ENCODE results near the gene KDM4B. TPM values are rescaled to one million over a fixed set of nuclear protein-coding genes. Genes with fewer than 3 reads are reported as not detected.

Gene KDM4B
- total RNA-seq, 1 donor from 2014 or later, result 21.2 TPM

- Histone ChIP-seq H3K36me3 (ENCODE audit: control insufficient read depth, insufficient read depth, low read length) (no peaks in the 10 kb centered on the region), H3K4me3 (ENCODE audit: low read depth, low read length) (no peak overlapping the region), H3K27me3 (ENCODE audit: control insufficient read depth, insufficient read depth, low read length) (no peaks in the 10 kb centered on the region)
- no peak for TF ChIP-seq CTCF (IDR thresholded peaks at IDR 0.05; ENCODE audit: insufficient read depth, low read length, poor library complexity, severe bottlenecking)
- DNase-seq (ENCODE audit: low read depth), result no peak
Measured at GRCh38 chr19:5072115-5072514, 103.2 kb downstream of the KDM4B start.

- Histone ChIP-seq H3K4me3 (ENCODE audit: low read depth, low read length) (no peak overlapping the region), H3K36me3 (ENCODE audit: control insufficient read depth, insufficient read depth, low read length) (peaks cover 1% of the 10 kb centered on the region), H3K27me3 (ENCODE audit: control insufficient read depth, insufficient read depth, low read length) (no peaks in the 10 kb centered on the region)
- no peak for TF ChIP-seq CTCF (IDR thresholded peaks at IDR 0.05; ENCODE audit: insufficient read depth, low read length, poor library complexity, severe bottlenecking)
- no peak for DNase-seq (ENCODE audit: low read depth)
Measured at GRCh38 chr19:5073153-5073844, 104.4 kb downstream of the KDM4B start.

- no peak for DNase-seq (ENCODE audit: low read depth)
- TF ChIP-seq CTCF (IDR thresholded peaks at IDR 0.05; ENCODE audit: insufficient read depth, low read length, poor library complexity, severe bottlenecking), result no peak
- peaks cover 1% of the 10 kb centered on the region for H3K36me3 ChIP-seq (ENCODE audit: control insufficient read depth, insufficient read depth, low read length)
- H3K4me3 ChIP-seq (ENCODE audit: low read depth, low read length), result no peak overlapping the region
- H3K27me3 ChIP-seq (ENCODE audit: control insufficient read depth, insufficient read depth, low read length), result no peaks in the 10 kb centered on the region
Measured at GRCh38 chr19:5074407-5074806, 105.5 kb downstream of the KDM4B start.

- Histone ChIP-seq H3K4me3 (ENCODE audit: low read depth, low read length) (no peak overlapping the region), H3K27me3 (ENCODE audit: control insufficient read depth, insufficient read depth, low read length) (no peaks in the 10 kb centered on the region), H3K36me3 (ENCODE audit: control insufficient read depth, insufficient read depth, low read length) (peaks cover 1% of the 10 kb centered on the region)
- TF ChIP-seq CTCF (IDR thresholded peaks at IDR 0.05; ENCODE audit: insufficient read depth, low read length, poor library complexity, severe bottlenecking), result no peak
- DNase-seq (ENCODE audit: low read depth), result no peak
Measured at GRCh38 chr19:5074830-5075394, 106.0 kb downstream of the KDM4B start.

GRCh38 chr19:5075597-5075996 is 106.7 kb downstream of the KDM4B start:
- no peak for DNase-seq (ENCODE audit: low read depth)
- no peak overlapping the region for H3K4me3 ChIP-seq (ENCODE audit: low read depth, low read length)
- TF ChIP-seq CTCF (IDR thresholded peaks at IDR 0.05; ENCODE audit: insufficient read depth, low read length, poor library complexity, severe bottlenecking), result no peak
- H3K36me3 ChIP-seq (ENCODE audit: control insufficient read depth, insufficient read depth, low read length), result peaks cover 1% of the 10 kb centered on the region
- H3K27me3 ChIP-seq (ENCODE audit: control insufficient read depth, insufficient read depth, low read length), result no peaks in the 10 kb centered on the region

Data from kidney epithelial cell (primary cell).